Thyroid gland (tissue), 4 donors: ENCODE results near the gene FAM180B. TPM values are rescaled to one million over a fixed set of nuclear protein-coding genes. Genes with fewer than 3 reads are reported as not detected.
"Not testable (repeated sequence)": the region's sequence is repeated elsewhere in the genome, so short reads cannot be mapped to it uniquely, and the experiment has no call there.

Experiments used
- DNase-seq, 2 donors: peaks; one replicate each; pipeline ENCODE4 v3.0.0-alpha.2; 2019
- H3K27ac ChIP-seq, 3 donors: fragments of 200-600 bp; sonication (generic); 1 replicate in 2 of 3; 2 replicates in 1 of 3; pipeline ENCODE4 v1.5.1; 2016 to 2019; ENCODE audit warnings: mild to moderate bottlenecking in 1 of 3, moderate library complexity in 1 of 3
- H3K27me3 ChIP-seq: fragments of 200-600 bp; sonication (generic); one replicate; pipeline ENCODE4 v1.5.1; 2019
- H3K36me3 ChIP-seq, 2 donors: fragments of 200-600 bp; sonication (generic); one replicate each; pipeline ENCODE4 v1.5.1; 2016 to 2019
- H3K4me1 ChIP-seq, 2 donors: fragments of 200-600 bp; sonication (generic); one replicate each; pipeline ENCODE4 v1.5.1; 2017 to 2019
- H3K4me3 ChIP-seq, 3 donors: fragments of 200-600 bp; sonication (generic); replicated peaks in 1 of 3; 1 replicate in 2 of 3; 2 replicates in 1 of 3; pipeline ENCODE4 v1.5.1; 2016; ENCODE audit warnings: mild to moderate bottlenecking in 1 of 3
- H3K9me3 ChIP-seq: fragments of 200-600 bp; sonication (generic); one replicate; pipeline ENCODE4 v1.5.1; 2017
- CTCF ChIP-seq, 6 experiments: fragments of 200-600 bp in 3 of 6; fragments of 450-650 bp in 3 of 6; sonication (generic) in 3 of 6; IDR thresholded peaks; one replicate each; pipeline ENCODE4 v1.5.1; 2016 to 2019; ENCODE audit warnings: antibody characterized with exemption in 6 of 6, mild to moderate bottlenecking in 2 of 6, inconsistent platforms in 1 of 6, moderate library complexity in 1 of 6
- POLR2A ChIP-seq, 2 donors: fragments of 450-650 bp; IDR thresholded peaks; one replicate each; pipeline ENCODE4 v1.6.1; 2017; ENCODE audit warnings: antibody characterized with exemption in 2 of 2, mild to moderate bottlenecking in 2 of 2, moderate library complexity in 1 of 2
- WGBS, 2 donors: methylation state at CpG; one replicate each; pipeline ENCODE4 v1.1.5; 2017; 5-methylcytosine and 5-hydroxymethylcytosine counted together
- intact Hi-C: fragments of 100-400 bp; cut with DNase I; formaldehyde crosslinking; loops from one replicate; pipeline ENCODE4 v1.15.1; 2023
- total RNA-seq, 4 donors: library from RNA; depleted of rRNA; stranded (reverse); fragments of >200 nt; gene quantifications; one replicate each; pipeline ENCODE4 v1.2.3, GENCODE V29; 2016

Gene FAM180B
- total RNA-seq, 4 donors from 2014 or later: 0.83 to 3.1 (median 1.4) TPM

DNA sequence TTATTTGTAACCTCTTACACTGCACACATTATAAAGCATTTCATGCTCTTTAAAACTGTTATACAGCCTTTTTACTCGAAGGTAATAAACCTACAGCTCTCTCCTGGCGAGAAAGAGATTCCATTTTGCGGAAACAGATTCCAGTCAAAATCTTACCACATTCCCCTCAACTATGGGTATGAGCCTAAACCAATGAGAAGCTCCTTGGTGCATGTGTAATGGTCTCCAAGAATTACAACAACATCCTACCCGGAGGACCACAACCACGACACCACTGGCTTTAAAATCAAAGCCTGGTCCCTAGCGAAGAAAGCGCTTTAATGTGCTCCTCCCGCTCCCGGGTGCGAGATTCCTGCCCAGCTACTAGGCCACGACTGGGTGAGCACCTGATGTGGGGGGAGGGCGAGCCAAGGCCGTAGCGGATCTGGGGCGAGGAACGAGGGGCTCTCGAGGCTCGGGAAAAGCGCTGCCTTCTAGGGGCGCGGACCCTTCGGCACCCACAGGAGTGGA lies 34.4 kb upstream of the FAM180B start:
- H3K27ac ChIP-seq: peak overlapping the region; percentile 81 to 94 (median 93)
- 2 to 6% methylated on average over 12 to 22 of the region's 22 CpGs for WGBS, 2 donors
- no peaks in the 10 kb centered on the region for H3K9me3 ChIP-seq
- H3K4me1 ChIP-seq: peaks cover 21 to 29% of the 10 kb centered on the region in 2 donors
- no peaks in the 10 kb centered on the region for H3K27me3 ChIP-seq
- H3K4me3 ChIP-seq: peak overlapping the region; percentile 28 to 91 (median 51)
- TF ChIP-seq CTCF (IDR thresholded peaks at IDR 0.05) (no peak), POLR2A (IDR thresholded peaks at IDR 0.05) (no peak)
- no peaks in the 10 kb centered on the region for H3K36me3 ChIP-seq
- DNase-seq: peak; percentile 48 to 55
- intact Hi-C loops: loop anchor here (10.0 kb wide), 1 partner anchor 77 kb away; no protein-coding TSS in a partner anchor

DNA sequence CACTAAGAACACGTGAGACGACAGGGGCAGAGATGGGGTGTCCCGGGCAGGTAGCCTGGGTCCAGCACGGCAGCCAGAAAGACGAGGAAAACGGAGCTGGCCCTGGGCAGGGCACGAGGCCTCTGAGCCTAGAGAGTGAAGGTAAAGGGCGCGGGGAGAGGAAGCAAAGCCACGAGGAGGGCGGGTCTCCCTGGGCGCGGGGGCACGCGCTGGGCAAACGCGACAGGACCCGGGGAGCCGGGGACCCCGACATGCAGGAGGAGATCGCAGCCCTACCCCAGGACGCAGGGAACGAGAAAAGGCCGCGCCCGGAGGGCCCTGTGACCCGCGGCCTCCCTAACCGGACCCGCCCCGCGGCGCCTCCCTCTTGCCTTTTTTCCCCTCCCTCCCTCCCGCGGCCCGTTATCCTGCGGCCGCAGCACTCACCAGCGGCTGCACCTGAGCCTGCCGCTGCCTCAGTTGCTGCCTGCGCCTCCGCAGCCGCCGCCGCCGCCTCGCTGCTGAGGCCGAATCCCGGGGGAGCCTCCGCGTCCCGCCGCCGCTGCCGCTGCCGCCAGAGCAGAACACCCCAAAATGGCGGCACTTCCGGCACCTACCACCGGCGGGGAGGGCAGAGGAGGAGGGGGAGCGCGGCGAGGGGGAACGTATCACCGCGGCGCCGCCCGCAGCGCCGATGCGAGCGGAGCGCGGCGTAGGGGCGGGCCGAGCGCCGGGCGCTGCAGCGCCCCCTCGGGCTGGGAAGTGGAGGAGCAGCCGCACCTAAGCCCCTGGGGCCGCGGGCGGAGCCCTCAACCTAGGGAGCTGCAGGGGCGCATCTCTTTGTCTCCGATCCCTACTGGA lies 33.7 kb upstream of the FAM180B start, which contains the start of gene CELF1:
TSS of gene CELF1 (minus strand) at position 567 of the 840 bp plus-strand sequence. CDS start 53,609 bp downstream, outside the sequence.
- Histone ChIP-seq H3K9me3 (no peaks in the 10 kb centered on the region), H3K4me3 (peak within 1 kb of the TSS; percentile 28 to 91 (median 51)), H3K36me3 (no peaks in the 10 kb centered on the region), H3K27ac (peak within 1 kb of the TSS; percentile 81 to 94 (median 93)), H3K27me3 (no peaks in the 10 kb centered on the region), H3K4me1 (peaks cover 21 to 29% of the 10 kb centered on the region in 2 donors)
- DNase-seq: peak; percentile 90 to 92
- 0% methylated on average over 9 to 53 of the region's 89 CpGs for WGBS, 2 donors
- intact Hi-C loops: loop anchor here (10.0 kb wide), 1 partner anchor 78 kb away; no protein-coding TSS in a partner anchor
- TF ChIP-seq CTCF (IDR thresholded peaks at IDR 0.05): peak in 5 of 6 experiments; percentile 75 to 98 (median 96)
- peak in 1 of 2 donors; percentile 72 for TF ChIP-seq POLR2A (IDR thresholded peaks at IDR 0.05)

DNA sequence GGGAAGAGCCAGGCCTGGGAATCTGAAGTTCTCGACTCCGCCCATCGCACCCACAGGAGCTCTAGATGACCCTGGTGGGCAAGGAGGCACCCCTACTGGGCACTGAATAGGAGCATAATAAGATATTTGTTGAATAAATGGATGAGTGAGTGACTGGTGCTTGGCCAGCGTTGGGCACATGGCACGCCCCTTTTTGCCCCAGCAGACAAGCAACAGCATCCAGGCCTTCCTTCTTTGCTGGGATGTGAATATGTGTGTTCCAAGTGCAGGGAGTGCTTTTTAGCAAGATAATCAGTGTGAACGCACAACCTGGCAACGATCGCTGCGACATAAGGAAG lies 33.1 kb upstream of the FAM180B start:
- Histone ChIP-seq H3K4me3 (peak overlapping the region in 2 of 3 donors; percentile 4 to 91), H3K4me1 (peaks cover 20 to 25% of the 10 kb centered on the region in 2 donors), H3K27me3 (no peaks in the 10 kb centered on the region), H3K27ac (peak overlapping the region; percentile 17 to 94 (median 93)), H3K9me3 (no peaks in the 10 kb centered on the region), H3K36me3 (no peaks in the 10 kb centered on the region)
- intact Hi-C loops: loop anchor here (10.0 kb wide), 1 partner anchor 79 kb away; no protein-coding TSS in a partner anchor
- WGBS, 2 donors: 16% methylated on average over 9 of the region's 9 CpGs
- DNase-seq: no peak
- no peak for TF ChIP-seq POLR2A (IDR thresholded peaks at IDR 0.05)
- TF ChIP-seq CTCF (IDR thresholded peaks at IDR 0.05): peak in 2 of 6 experiments; percentile 13 to 45

GRCh38 chr11:47557004-47557403 lies 29.5 kb upstream of the FAM180B start:
- H3K36me3 ChIP-seq, DNase-seq, H3K27me3 ChIP-seq, H3K9me3 ChIP-seq, H3K27ac ChIP-seq, H3K4me3 ChIP-seq, H3K4me1 ChIP-seq: not testable (repeated sequence)
- intact Hi-C loops: loop anchor here (10.0 kb wide), 1 partner anchor 82 kb away; no protein-coding TSS in a partner anchor
- 94 to 95% methylated on average over 12 of the region's 12 CpGs for WGBS, 2 donors

GRCh38 chr11:47558695-47559094 lies 27.8 kb upstream of the FAM180B start:
- no peak for TF ChIP-seq POLR2A (IDR thresholded peaks at IDR 0.05)
- no peak for TF ChIP-seq CTCF (IDR thresholded peaks at IDR 0.05)
- Histone ChIP-seq H3K4me1 (no peaks in the 10 kb centered on the region), H3K27me3 (no peaks in the 10 kb centered on the region), H3K4me3 (no peak overlapping the region), H3K9me3 (no peaks in the 10 kb centered on the region), H3K27ac (no peak overlapping the region), H3K36me3 (no peaks in the 10 kb centered on the region)
- DNase-seq: no peak
- intact Hi-C loops: loop anchor here (10.0 kb wide), 1 partner anchor 84 kb away; no protein-coding TSS in a partner anchor
- WGBS, 2 donors: 95 to 100% methylated on average over 1 of the region's 1 CpG
